Lung microvascular endothelial cell (primary cell): ENCODE measurements around the gene JPH4. TPM values are rescaled to one million over a fixed set of nuclear protein-coding genes. Genes with fewer than 3 reads are reported as not detected.
A peak's percentile ranks its signal among the peaks of the same experiment; 100 is the strongest.

Experiments used
- DNase-seq, 2 donors: peaks; one replicate each; pipeline versions ENCODE4 v3.0.0 to v3.0.0-alpha.2; 2010; ENCODE audit warnings: low read depth in 2 of 2
- total RNA-seq: library from RNA; depleted of rRNA; stranded (reverse); fragments of >200 nt; gene quantifications from 2 replicates; pipeline ENCODE4 v1.2.1, GENCODE V29; 2014

The JPH4 gene
- total RNA-seq, 1 donor from 2014 or later, result not detected

- no peak for DNase-seq
These were observed 14.3 kb downstream of the JPH4 start for GRCh38 chr14:23564181-23564812.

DNA sequence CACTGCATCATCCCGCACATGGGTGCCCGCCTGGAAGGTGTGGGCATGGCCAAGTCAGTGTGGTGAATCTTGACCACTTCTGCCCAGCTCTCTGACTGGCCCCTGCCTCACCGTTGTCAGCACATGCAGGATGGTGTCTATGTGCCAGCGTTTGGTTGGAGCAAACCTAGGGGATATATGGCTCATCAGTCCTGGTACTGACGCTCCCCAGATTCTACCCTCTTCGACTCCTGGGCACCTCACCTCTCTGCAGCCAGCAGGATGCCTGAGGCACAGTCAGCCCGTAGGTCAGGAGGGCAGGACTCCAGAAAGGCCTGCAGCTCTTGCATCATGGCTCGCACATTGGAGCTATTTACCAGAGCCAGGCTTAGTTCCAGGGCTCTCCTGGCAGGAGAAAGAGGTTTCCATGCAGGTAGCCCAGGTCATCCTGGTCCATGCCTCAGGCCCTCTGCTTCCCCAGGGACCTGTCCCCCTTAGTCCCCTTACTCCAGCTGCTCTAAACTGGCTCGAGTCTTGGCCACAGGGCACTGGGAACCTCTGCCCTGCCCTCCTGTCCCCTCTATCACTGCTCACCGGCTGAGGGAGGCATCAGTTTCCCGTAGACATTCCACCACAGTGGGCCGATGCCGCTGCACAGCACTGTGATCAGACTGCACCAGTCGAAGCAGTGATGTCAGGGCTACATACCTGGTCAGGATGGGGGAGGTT lies 15.0 kb downstream of the JPH4 start:
- DNase-seq, result no peak

DNA sequence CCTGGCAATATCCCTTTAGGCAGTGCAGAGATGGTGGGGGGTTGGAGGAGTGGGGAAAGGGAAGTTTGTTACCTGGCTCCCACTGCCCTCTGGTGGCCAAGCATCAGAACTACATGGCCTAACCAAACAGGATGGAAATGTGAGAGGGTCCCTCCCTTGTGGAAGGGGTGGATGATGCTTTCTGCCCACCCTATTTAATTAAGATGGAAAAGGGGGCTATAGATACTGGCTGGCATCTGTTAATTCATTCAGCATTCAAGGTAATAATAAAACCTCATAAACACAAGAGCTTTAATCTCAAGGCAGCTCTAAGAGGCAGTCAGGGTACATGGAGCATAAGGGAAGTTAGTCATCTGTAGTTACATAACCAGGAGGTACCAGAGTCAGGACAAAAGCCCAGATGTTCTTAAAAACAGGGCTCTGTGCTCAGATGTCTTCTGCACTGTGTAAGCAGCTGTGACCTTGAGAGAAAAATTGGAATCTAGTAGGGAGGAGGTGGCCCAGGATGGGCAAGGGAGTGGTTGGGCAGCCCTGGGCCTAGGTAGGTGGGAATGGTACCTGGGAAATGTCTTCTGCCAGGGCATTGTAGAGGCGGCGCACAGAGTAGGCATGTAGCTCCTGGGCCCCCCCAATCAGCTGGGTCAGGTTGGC lies 15.6 kb downstream of the JPH4 start:
- DNase-seq, result peak; percentile 46 to 65

GRCh38 chr14:23561873-23562821 lies 16.4 kb downstream of the JPH4 start:
- peak in 1 of 2 donors; percentile 42 for DNase-seq

DNA sequence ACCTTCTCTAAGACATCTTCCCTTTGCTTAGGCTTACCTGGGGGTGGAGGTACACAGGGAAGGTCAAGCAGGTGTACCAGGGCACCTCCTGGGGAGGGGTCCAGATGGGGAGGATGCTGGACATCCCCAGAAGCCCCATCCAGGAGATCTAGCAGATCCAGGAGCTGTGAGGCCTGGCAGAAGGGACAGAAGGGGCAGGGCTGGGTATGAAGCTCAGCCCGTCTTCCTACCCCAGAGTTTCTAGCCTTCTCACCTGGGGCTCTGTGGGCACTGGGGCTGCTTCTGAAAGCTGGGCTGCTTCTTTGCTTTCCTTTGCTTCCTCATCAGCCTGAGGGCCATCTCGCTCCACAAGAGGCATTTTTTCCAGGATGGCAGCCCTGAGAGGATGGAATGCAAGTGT lies 17.3 kb downstream of the JPH4 start:
- no peak for DNase-seq

GRCh38 chr14:23559926-23560520 lies 18.6 kb downstream of the JPH4 start:
- no peak for DNase-seq

- DNase-seq, result peak; percentile 63 to 70
These were observed 19.3 kb downstream of the JPH4 start for GRCh38 chr14:23559010-23559925.

DNA sequence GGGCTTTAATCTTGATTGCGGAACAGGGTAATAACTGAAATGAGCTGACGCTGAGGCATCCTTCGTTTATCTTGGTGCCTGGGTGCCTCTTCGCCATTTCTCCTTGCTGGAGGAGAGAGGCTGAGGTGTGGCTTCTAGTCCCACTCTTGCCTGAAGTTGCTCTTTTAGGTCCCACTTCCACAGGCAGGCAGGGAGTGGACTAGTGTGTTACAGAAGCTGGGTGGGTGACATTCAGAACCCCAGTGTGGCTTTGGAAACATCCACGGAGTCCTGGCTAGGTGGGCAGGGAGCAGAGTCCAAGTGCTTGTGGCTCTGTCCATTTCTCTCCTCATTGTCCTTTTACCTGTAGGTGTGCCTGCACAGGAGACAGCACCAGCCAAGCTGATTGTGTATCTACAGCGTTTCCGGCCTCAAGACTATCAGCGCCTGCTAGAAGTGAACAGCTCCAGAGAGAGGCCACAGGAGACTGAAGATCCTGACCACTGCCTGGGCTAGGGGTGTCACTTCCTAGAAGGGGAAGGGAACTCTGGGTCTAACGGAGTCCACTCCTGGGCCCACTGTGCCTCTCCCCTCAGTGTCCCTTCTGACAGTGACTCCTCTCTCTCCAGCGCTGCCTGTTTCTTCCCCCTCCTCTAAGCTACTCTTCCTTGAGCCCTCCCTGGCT lies 20.1 kb downstream of the JPH4 start:
- DNase-seq, result no peak

- DNase-seq, result no peak
These were observed 20.6 kb downstream of the JPH4 start for GRCh38 chr14:23557946-23558345.

DNA sequence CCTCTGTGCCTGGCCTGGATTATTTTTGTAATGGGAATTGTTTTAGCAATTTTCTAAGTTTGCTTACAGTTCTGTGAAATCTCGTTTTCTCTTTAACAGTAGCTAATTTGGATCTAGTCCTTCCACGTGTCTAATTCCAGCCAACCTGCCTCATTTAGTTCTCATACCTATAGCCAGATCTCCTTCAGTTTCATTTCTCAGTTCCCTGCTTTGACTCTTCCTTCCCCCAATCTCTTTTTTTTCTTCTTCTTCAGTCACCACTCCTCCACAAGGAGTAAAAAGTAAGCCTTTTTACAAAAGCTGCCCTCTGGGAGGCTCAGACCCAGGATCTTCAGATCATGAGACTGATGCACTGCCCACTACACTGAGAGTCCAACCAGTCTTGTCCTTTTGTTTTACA lies 21.1 kb downstream of the JPH4 start:
- DNase-seq, result no peak

GRCh38 chr14:23556700-23557440 lies 21.7 kb downstream of the JPH4 start:
- peak in 1 of 2 donors; percentile 9 for DNase-seq

GRCh38 chr14:23555882-23556699 lies 22.5 kb downstream of the JPH4 start, which contains the start of gene THTPA:
Gene THTPA, plus strand, starts transcription at chr14:23556271. Its CDS starts 487 bp downstream, at chr14:23556758.
- peak; percentile 86 to 92 for DNase-seq

DNA sequence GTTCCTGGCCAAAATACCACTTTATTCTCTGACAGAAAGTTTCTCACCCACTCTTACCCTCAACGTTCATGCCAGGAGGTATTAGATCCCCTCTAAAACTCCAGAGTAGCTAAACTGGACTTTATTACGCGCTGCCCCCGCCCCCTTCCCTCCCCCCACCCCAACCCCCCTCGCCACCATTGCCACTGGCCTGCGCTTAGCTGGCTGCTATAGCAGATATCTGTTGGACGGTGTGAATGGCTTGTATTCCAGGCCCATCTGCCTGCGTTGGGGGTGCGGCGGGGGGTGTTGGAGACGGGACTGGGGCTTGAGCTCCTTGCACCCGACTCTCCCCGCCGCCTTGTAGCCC lies 23.1 kb downstream of the JPH4 start:
- no peak for DNase-seq

DNA sequence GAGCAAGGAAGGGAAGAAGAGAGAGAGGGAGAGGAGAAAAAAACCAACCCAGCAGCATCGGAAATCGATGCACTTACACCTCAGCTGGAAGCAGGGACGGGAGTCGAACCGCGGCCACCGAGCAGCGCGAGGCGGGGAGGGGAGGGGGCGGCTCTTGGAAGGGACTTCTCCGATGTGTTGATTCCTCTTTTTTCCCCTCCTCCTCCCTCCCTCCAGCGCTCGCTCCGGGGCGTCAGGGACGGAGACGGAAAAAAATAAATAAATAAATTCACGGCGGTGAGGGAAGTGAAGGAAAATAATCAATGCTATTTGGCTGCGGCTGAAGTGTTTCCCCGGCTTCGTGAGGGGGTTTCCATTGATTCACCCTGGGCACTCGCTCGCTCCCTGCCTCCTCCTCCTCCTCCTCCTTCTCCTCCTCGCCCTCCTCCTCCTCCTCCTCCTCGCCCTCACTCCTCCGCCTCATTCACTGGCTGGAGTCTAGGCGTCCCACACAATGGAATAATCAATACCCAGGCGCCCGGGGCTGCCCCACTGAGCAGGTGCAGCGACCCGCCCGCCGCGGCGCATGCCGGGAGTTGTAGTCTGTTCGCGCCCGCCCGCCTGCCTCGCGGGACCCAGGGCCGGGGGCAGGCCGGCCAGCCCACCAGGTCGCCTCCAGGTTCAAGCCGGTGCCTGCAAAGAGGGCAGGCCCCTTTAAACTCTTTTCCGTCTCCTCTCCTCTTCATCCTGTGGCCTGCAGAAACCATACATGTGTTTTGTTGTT lies 27.1 kb downstream of the JPH4 start, which contains the start of gene ZFHX2:
Gene ZFHX2 (minus strand): TSS at position 500 of the 763 bp plus-strand sequence. CDS start 16,440 bp downstream, outside the sequence.
- peak; percentile 52 to 64 for DNase-seq

GRCh38 chr14:23550812-23551265 lies 27.8 kb downstream of the JPH4 start:
- DNase-seq, result no peak

DNA sequence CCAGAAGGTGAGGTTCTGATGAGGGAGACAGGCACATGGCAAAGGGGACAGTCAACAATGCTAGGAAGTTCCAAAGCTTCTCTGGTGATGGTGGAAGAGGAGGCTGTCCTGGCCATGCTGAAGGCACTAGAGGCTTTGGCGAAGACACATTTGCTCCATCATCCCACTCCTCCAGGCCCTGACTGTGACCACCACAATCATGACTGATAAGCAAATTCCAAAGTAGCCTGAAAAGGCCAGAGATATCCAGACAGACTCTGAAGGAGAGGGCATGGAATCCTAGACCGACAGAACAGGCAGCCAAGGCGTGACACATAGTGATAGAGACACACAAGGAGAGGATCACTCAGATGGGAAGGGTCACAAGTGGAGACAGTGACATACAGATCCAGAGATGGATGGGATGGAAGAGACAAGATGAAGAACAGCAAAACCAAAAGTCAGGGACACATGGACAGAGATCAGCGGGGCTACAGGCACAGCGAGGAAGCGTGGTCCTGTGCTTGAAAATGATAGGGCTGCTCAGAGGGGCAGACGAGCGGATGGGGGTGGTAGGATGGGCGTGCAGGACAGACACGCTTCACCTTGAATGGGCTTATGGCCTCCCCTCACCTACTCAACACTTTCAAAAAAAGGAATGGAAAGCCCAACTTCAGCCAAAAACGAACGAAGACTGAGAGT lies 28.3 kb downstream of the JPH4 start:
- DNase-seq, result no peak
